Activated CD8-positive, alpha-beta memory T cell treated with anti-CD3 and anti-CD28 coated beads, Interleukin-2, amount 50 U/mL, for 1 hour (primary cell): ENCODE results near the gene CARD19.

Experiments used
- DNase-seq: peaks from one replicate; pipeline ENCODE4 v3.0.0-alpha.2; 2020; ENCODE audit errors: extremely low read depth

Gene CARD19

GRCh38 chr9:93161786-93162562, 66.0 kb downstream of the CARD19 start:
- DNase-seq: no peak
